Measurements from ENCODE around the gene TDRD6.
"Not testable (repeated sequence)": the region's sequence is repeated elsewhere in the genome, so short reads cannot be mapped to it uniquely, and the experiment has no call there.

The TDRD6 gene

GRCh38 chr6:46743425-46744158 lies 55.9 kb downstream of the TDRD6 start:
- Histone ChIP-seq H3K9me3 (ENCODE audit: control extremely low read depth in 1 of 5, control insufficient read depth in 4 of 5, insufficient read depth in 2 of 5, low read depth in 1 of 5, low read length in 4 of 5) (no peaks in the 10 kb centered on the region), H3K36me3 (ENCODE audit: control insufficient read depth in 4 of 4, insufficient read depth in 4 of 4, low read length in 3 of 4) (no peaks in the 10 kb centered on the region), H3K4me3 (ENCODE audit: control insufficient read depth in 1 of 7, extremely low read depth in 1 of 7, insufficient read depth in 4 of 7, low read depth in 2 of 7, low read length in 6 of 7) (no peak overlapping the region), H3K4me1 (ENCODE audit: control extremely low read depth in 1 of 4, control insufficient read depth in 4 of 4, insufficient read depth in 4 of 4, low read length in 3 of 4) (no peaks in the 10 kb centered on the region), H3K27me3 (replicated peaks in 2 of 5; ENCODE audit: control insufficient read depth in 4 of 5, insufficient read depth in 5 of 5, low read length in 4 of 5) (peaks cover 0 to 4% (median 0%) of the 10 kb centered on the region in 5 experiments), H3K27ac (ENCODE audit: insufficient read depth in 1 of 2, low read depth in 1 of 2, low read length in 2 of 2, poor library complexity in 1 of 2, severe bottlenecking in 2 of 2) (no peak overlapping the region)
- ChIA-PET CTCF (interaction anchor here (1.3 kb wide), 1 partner anchor 12 kb away, joined by 3 read pairs; no protein-coding TSS in a partner anchor), POLR2A (no interaction called here)
- no peak for DNase-seq
- 100% methylated on average over 1 of the region's 1 CpG for WGBS (ENCODE audit: insufficient coverage)

GRCh38 chr6:46744159-46744725 lies 56.6 kb downstream of the TDRD6 start:
- H3K4me1 ChIP-seq (ENCODE audit: control extremely low read depth in 1 of 4, control insufficient read depth in 4 of 4, insufficient read depth in 4 of 4, low read length in 3 of 4); H3K27me3 ChIP-seq (replicated peaks in 2 of 5; ENCODE audit: control insufficient read depth in 4 of 5, insufficient read depth in 5 of 5, low read length in 4 of 5); DNase-seq; POLR2A ChIA-PET; H3K4me3 ChIP-seq (ENCODE audit: control insufficient read depth in 1 of 7, extremely low read depth in 1 of 7, insufficient read depth in 4 of 7, low read depth in 2 of 7, low read length in 6 of 7); H3K9me3 ChIP-seq (ENCODE audit: control extremely low read depth in 1 of 5, control insufficient read depth in 4 of 5, insufficient read depth in 2 of 5, low read depth in 1 of 5, low read length in 4 of 5); H3K27ac ChIP-seq (ENCODE audit: insufficient read depth in 1 of 2, low read depth in 1 of 2, low read length in 2 of 2, poor library complexity in 1 of 2, severe bottlenecking in 2 of 2); H3K36me3 ChIP-seq (ENCODE audit: control insufficient read depth in 4 of 4, insufficient read depth in 4 of 4, low read length in 3 of 4): not testable (repeated sequence)
- CTCF ChIA-PET, result interaction anchor here (0.6 to 1.7 kb wide), 3 partner anchors 9 to 346 kb away, joined by 3 to 6 read pairs (median 5); partner anchors contain the start of gene PLA2G7
- WGBS (ENCODE audit: insufficient coverage), result no CpG with 5 or more reads among the region's 3 CpGs

- H3K4me1 ChIP-seq (ENCODE audit: control extremely low read depth in 1 of 4, control insufficient read depth in 4 of 4, insufficient read depth in 4 of 4, low read length in 3 of 4), result no peaks in the 10 kb centered on the region
- ChIA-PET POLR2A (interaction anchor here (0.6 kb wide), 1 partner anchor 623 kb away, joined by 3 read pairs; no protein-coding TSS in a partner anchor), CTCF (interaction anchor here (1.7 kb wide), 1 partner anchor 9 kb away, joined by 6 read pairs; no protein-coding TSS in a partner anchor)
- H3K36me3 ChIP-seq (ENCODE audit: control insufficient read depth in 4 of 4, insufficient read depth in 4 of 4, low read length in 3 of 4), result no peaks in the 10 kb centered on the region
- H3K27me3 ChIP-seq (replicated peaks in 2 of 5; ENCODE audit: control insufficient read depth in 4 of 5, insufficient read depth in 5 of 5, low read length in 4 of 5), result peaks cover 0 to 4% (median 0%) of the 10 kb centered on the region in 5 experiments
- H3K27ac ChIP-seq (ENCODE audit: insufficient read depth in 1 of 2, low read depth in 1 of 2, low read length in 2 of 2, poor library complexity in 1 of 2, severe bottlenecking in 2 of 2), result no peak overlapping the region
- H3K9me3 ChIP-seq (ENCODE audit: control extremely low read depth in 1 of 5, control insufficient read depth in 4 of 5, insufficient read depth in 2 of 5, low read depth in 1 of 5, low read length in 4 of 5), result no peaks in the 10 kb centered on the region
- no peak for DNase-seq
- H3K4me3 ChIP-seq (ENCODE audit: control insufficient read depth in 1 of 7, extremely low read depth in 1 of 7, insufficient read depth in 4 of 7, low read depth in 2 of 7, low read length in 6 of 7), result no peak overlapping the region
- 60% methylated on average over 1 of the region's 2 CpGs for WGBS (ENCODE audit: insufficient coverage)
Measured at GRCh38 chr6:46745973-46746372, 58.3 kb downstream of the TDRD6 start.

DNA sequence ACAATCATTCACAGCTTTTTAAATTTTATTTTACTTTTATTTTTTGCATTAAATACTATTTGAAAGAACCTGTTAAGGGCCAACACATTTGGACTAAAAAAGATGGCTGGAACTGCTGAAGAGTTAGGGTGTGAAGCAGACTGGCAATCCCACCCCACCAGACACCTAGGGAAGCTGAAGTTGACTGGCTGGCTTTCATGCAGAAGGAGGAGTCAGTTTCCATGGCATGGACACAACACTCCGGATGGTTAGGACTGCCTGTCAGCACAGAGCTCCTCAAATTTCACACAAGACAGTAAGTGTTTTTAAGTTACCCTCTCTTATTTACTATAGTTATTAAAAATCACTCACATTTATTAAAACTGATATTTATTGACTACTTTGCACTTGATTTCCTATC lies 59.0 kb downstream of the TDRD6 start, which contains the start of gene ANKRD66:
Gene ANKRD66 (plus strand): TSS at position 238 of the 400 bp plus-strand sequence. CDS start 5,016 bp downstream, outside the sequence.
- Histone ChIP-seq H3K27ac (ENCODE audit: insufficient read depth in 1 of 2, low read depth in 1 of 2, low read length in 2 of 2, poor library complexity in 1 of 2, severe bottlenecking in 2 of 2) (no peak within 1 kb of the TSS), H3K4me3 (ENCODE audit: control insufficient read depth in 1 of 7, extremely low read depth in 1 of 7, insufficient read depth in 4 of 7, low read depth in 2 of 7, low read length in 6 of 7) (no peak within 1 kb of the TSS), H3K9me3 (ENCODE audit: control extremely low read depth in 1 of 5, control insufficient read depth in 4 of 5, insufficient read depth in 2 of 5, low read depth in 1 of 5, low read length in 4 of 5) (no peaks in the 10 kb centered on the region), H3K4me1 (ENCODE audit: control extremely low read depth in 1 of 4, control insufficient read depth in 4 of 4, insufficient read depth in 4 of 4, low read length in 3 of 4) (no peaks in the 10 kb centered on the region), H3K27me3 (replicated peaks in 2 of 5; ENCODE audit: control insufficient read depth in 4 of 5, insufficient read depth in 5 of 5, low read length in 4 of 5) (peaks cover 0 to 4% (median 0%) of the 10 kb centered on the region in 5 experiments), H3K36me3 (ENCODE audit: control insufficient read depth in 4 of 4, insufficient read depth in 4 of 4, low read length in 3 of 4) (no peaks in the 10 kb centered on the region)
- DNase-seq, result no peak
- no CpG with 5 or more reads among the region's 1 CpG for WGBS (ENCODE audit: insufficient coverage)
- ChIA-PET POLR2A (no interaction called here), CTCF (no interaction called here)

- Histone ChIP-seq H3K36me3 (ENCODE audit: control insufficient read depth in 4 of 4, insufficient read depth in 4 of 4, low read length in 3 of 4) (no peaks in the 10 kb centered on the region), H3K27ac (ENCODE audit: insufficient read depth in 1 of 2, low read depth in 1 of 2, low read length in 2 of 2, poor library complexity in 1 of 2, severe bottlenecking in 2 of 2) (no peak overlapping the region), H3K9me3 (ENCODE audit: control extremely low read depth in 1 of 5, control insufficient read depth in 4 of 5, insufficient read depth in 2 of 5, low read depth in 1 of 5, low read length in 4 of 5) (no peaks in the 10 kb centered on the region), H3K27me3 (replicated peaks in 2 of 5; ENCODE audit: control insufficient read depth in 4 of 5, insufficient read depth in 5 of 5, low read length in 4 of 5) (peaks cover 0 to 4% (median 0%) of the 10 kb centered on the region in 5 experiments), H3K4me3 (ENCODE audit: control insufficient read depth in 1 of 7, extremely low read depth in 1 of 7, insufficient read depth in 4 of 7, low read depth in 2 of 7, low read length in 6 of 7) (no peak overlapping the region), H3K4me1 (ENCODE audit: control extremely low read depth in 1 of 4, control insufficient read depth in 4 of 4, insufficient read depth in 4 of 4, low read length in 3 of 4) (no peaks in the 10 kb centered on the region)
- POLR2A ChIA-PET, result no interaction called here
- CTCF ChIA-PET, result no interaction called here
- WGBS (ENCODE audit: insufficient coverage), result 97% methylated on average over 5 of the region's 5 CpGs
- no peak for DNase-seq
Measured at GRCh38 chr6:46748940-46749503, 61.3 kb downstream of the TDRD6 start.

GRCh38 chr6:46749731-46750130 lies 62.0 kb downstream of the TDRD6 start:
- Histone ChIP-seq H3K4me3 (ENCODE audit: control insufficient read depth in 1 of 7, extremely low read depth in 1 of 7, insufficient read depth in 4 of 7, low read depth in 2 of 7, low read length in 6 of 7) (no peak overlapping the region), H3K9me3 (ENCODE audit: control extremely low read depth in 1 of 5, control insufficient read depth in 4 of 5, insufficient read depth in 2 of 5, low read depth in 1 of 5, low read length in 4 of 5) (no peaks in the 10 kb centered on the region), H3K36me3 (ENCODE audit: control insufficient read depth in 4 of 4, insufficient read depth in 4 of 4, low read length in 3 of 4) (no peaks in the 10 kb centered on the region), H3K27ac (ENCODE audit: insufficient read depth in 1 of 2, low read depth in 1 of 2, low read length in 2 of 2, poor library complexity in 1 of 2, severe bottlenecking in 2 of 2) (no peak overlapping the region), H3K4me1 (ENCODE audit: control extremely low read depth in 1 of 4, control insufficient read depth in 4 of 4, insufficient read depth in 4 of 4, low read length in 3 of 4) (no peaks in the 10 kb centered on the region), H3K27me3 (replicated peaks in 2 of 5; ENCODE audit: control insufficient read depth in 4 of 5, insufficient read depth in 5 of 5, low read length in 4 of 5) (no peaks in the 10 kb centered on the region)
- CTCF ChIA-PET, result no interaction called here
- no peak for DNase-seq
- POLR2A ChIA-PET, result no interaction called here
- WGBS (ENCODE audit: insufficient coverage), result 93% methylated on average over 5 of the region's 5 CpGs

DNA sequence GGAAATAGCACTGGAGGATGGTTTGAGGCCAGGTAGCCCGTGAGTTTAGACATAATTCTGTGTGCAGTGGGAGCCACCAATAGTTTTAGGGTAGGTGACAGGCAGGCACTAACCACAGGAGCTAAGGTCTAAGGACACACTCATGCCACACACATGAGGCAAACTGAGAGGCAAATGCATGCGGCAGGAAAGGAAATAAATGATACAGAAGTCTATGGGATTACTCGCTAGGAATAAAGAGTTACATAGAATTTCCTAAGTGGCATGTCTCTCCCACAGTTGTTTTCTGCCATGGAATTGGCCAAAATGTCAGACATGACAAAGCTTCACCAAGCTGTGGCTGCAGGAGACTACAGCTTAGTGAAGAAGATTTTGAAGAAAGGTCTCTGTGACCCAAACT lies 64.0 kb downstream of the TDRD6 start:
- 71% methylated on average over 3 of the region's 3 CpGs for WGBS (ENCODE audit: insufficient coverage)
- Histone ChIP-seq H3K4me3 (ENCODE audit: control insufficient read depth in 1 of 7, extremely low read depth in 1 of 7, insufficient read depth in 4 of 7, low read depth in 2 of 7, low read length in 6 of 7) (no peak overlapping the region), H3K27ac (ENCODE audit: insufficient read depth in 1 of 2, low read depth in 1 of 2, low read length in 2 of 2, poor library complexity in 1 of 2, severe bottlenecking in 2 of 2) (no peak overlapping the region), H3K36me3 (ENCODE audit: control insufficient read depth in 4 of 4, insufficient read depth in 4 of 4, low read length in 3 of 4) (no peaks in the 10 kb centered on the region), H3K9me3 (ENCODE audit: control extremely low read depth in 1 of 5, control insufficient read depth in 4 of 5, insufficient read depth in 2 of 5, low read depth in 1 of 5, low read length in 4 of 5) (no peaks in the 10 kb centered on the region), H3K27me3 (replicated peaks in 2 of 5; ENCODE audit: control insufficient read depth in 4 of 5, insufficient read depth in 5 of 5, low read length in 4 of 5) (no peaks in the 10 kb centered on the region), H3K4me1 (ENCODE audit: control extremely low read depth in 1 of 4, control insufficient read depth in 4 of 4, insufficient read depth in 4 of 4, low read length in 3 of 4) (no peaks in the 10 kb centered on the region)
- CTCF ChIA-PET, result no interaction called here
- POLR2A ChIA-PET, result no interaction called here
- no peak for DNase-seq
